ENCODE data around the gene EPDR1. TPM values are rescaled to one million over a fixed set of nuclear protein-coding genes. Genes with fewer than 3 reads are reported as not detected.

Gene EPDR1
- total RNA-seq (10 to 100 TPM in 2 of 6 donors, 1 to 10 TPM in 4; 6.3 to 12.3 (median 8.7) TPM), polyA plus RNA-seq (1 to 10 TPM; 2.4 to 5.1 TPM)

- peak within 1 kb of the TSS; percentile 85 to 95 (median 94) for H3K27ac ChIP-seq
- H3K4me3 ChIP-seq = peak within 1 kb of the TSS; percentile 64 to 82 (median 70)
- H3K27me3 ChIP-seq = no peaks in the 10 kb centered on the region
- no peaks in the 10 kb centered on the region for H3K9me3 ChIP-seq
- DNase-seq (peak in 5 of 6 donors; percentile 70 to 87 (median 80)), ATAC-seq (peak; percentile 68 to 84 (median 78)), FAIRE-seq (no peak)
- peaks cover 0 to 21% (median 0%) of the 10 kb centered on the region in 3 donors for H3K4me1 ChIP-seq
- intact Hi-C loops (cut with DNase I) = no loop called here
- WGBS, 2 donors = 9 to 13% methylated on average over 22 of the region's 22 CpGs
- no peaks in the 10 kb centered on the region for H3K36me3 ChIP-seq
- TF ChIP-seq CTCF (IDR thresholded peaks at IDR 0.05) = peak in 3 of 4 donors; percentile 9 to 35 (median 32)
Observed at GRCh38 chr7:37920305-37920848, at the start of gene EPDR1. TSS of gene EPDR1 (plus strand) at chr7:37920640. CDS start at chr7:37920940, 300 bp downstream.

GRCh38 chr7:37882086-37882485 is 38.4 kb upstream of the EPDR1 start:
- no peak for TF ChIP-seq CTCF (IDR thresholded peaks at IDR 0.05)
- FAIRE-seq (no peak), DNase-seq (no peak), ATAC-seq (no peak)
- no peaks in the 10 kb centered on the region for H3K4me1 ChIP-seq
- H3K36me3 ChIP-seq = no peaks in the 10 kb centered on the region
- H3K9me3 ChIP-seq = no peaks in the 10 kb centered on the region
- H3K27me3 ChIP-seq = peaks cover 0 to 4% (median 0%) of the 10 kb centered on the region in 4 donors
- WGBS, 2 donors = 55 to 77% methylated on average over 6 of the region's 6 CpGs
- intact Hi-C loops (cut with DNase I) = no loop called here
- H3K4me3 ChIP-seq = no peak overlapping the region
- no peak overlapping the region for H3K27ac ChIP-seq

- TF ChIP-seq CTCF (IDR thresholded peaks at IDR 0.05) = no peak
- intact Hi-C loops (cut with DNase I) = loop anchor here in 2 of 3 donors (10.0 kb wide), 2 partner anchors 211 to 331 kb away; no protein-coding TSS in a partner anchor
- ATAC-seq = no peak
- no peaks in the 10 kb centered on the region for H3K27me3 ChIP-seq
- no peak overlapping the region for H3K4me3 ChIP-seq
- no peak overlapping the region for H3K27ac ChIP-seq
- H3K4me1 ChIP-seq = no peaks in the 10 kb centered on the region
- no peak for FAIRE-seq
- no peaks in the 10 kb centered on the region for H3K9me3 ChIP-seq
- no peaks in the 10 kb centered on the region for H3K36me3 ChIP-seq
- no peak for DNase-seq
Observed at GRCh38 chr7:37893359-37893758, 27.1 kb upstream of the EPDR1 start.

GRCh38 chr7:37894671-37895070 is 25.8 kb upstream of the EPDR1 start:
- no peak overlapping the region for H3K27ac ChIP-seq
- no peak for DNase-seq
- TF ChIP-seq CTCF (IDR thresholded peaks at IDR 0.05) = no peak
- H3K9me3 ChIP-seq = no peaks in the 10 kb centered on the region
- intact Hi-C loops (cut with DNase I) = loop anchor here in 2 of 3 donors (10.0 kb wide), 2 partner anchors 210 to 330 kb away; no protein-coding TSS in a partner anchor
- ATAC-seq = no peak
- FAIRE-seq = no peak
- H3K4me1 ChIP-seq = no peaks in the 10 kb centered on the region
- no peaks in the 10 kb centered on the region for H3K36me3 ChIP-seq
- no peak overlapping the region for H3K4me3 ChIP-seq
- WGBS, 2 donors = 75 to 81% methylated on average over 3 of the region's 3 CpGs
- no peaks in the 10 kb centered on the region for H3K27me3 ChIP-seq

GRCh38 chr7:37899712-37900247 is 20.7 kb upstream of the EPDR1 start:
- FAIRE-seq = no peak
- Histone ChIP-seq H3K9me3 (no peaks in the 10 kb centered on the region), H3K27ac (no peak overlapping the region), H3K4me1 (no peaks in the 10 kb centered on the region), H3K36me3 (no peaks in the 10 kb centered on the region), H3K27me3 (no peaks in the 10 kb centered on the region), H3K4me3 (no peak overlapping the region)
- 39 to 47% methylated on average over 3 of the region's 3 CpGs for WGBS, 2 donors
- ATAC-seq = no peak
- DNase-seq = no peak
- TF ChIP-seq CTCF (IDR thresholded peaks at IDR 0.05) = no peak
- intact Hi-C loops (cut with DNase I) = loop anchor here (10.0 kb wide), 2 partner anchors 205 to 325 kb away; no protein-coding TSS in a partner anchor
